Mesendoderm (in vitro differentiated cells): ENCODE measurements around the gene NEK5.
"Not testable (repeated sequence)": the region's sequence is repeated elsewhere in the genome, so short reads cannot be mapped to it uniquely, and the experiment has no call there.

Experiments used
- DNase-seq: peaks from one replicate; pipeline ENCODE4 v3.0.0; 2013
- H2AK5ac ChIP-seq: 2 replicates; pipeline ENCODE4 v1.6.1; 2013; ENCODE audit warnings: low read length, inconsistent platforms
- H2BK120ac ChIP-seq: 2 replicates; pipeline ENCODE4 v1.6.1; 2013; ENCODE audit warnings: low read depth, mild to moderate bottlenecking, low read length, moderate library complexity, mixed read lengths
- H2BK15ac ChIP-seq: replicated peaks from 2 replicates; pipeline ENCODE4 v1.6.1; 2013; ENCODE audit warnings: low read depth, mild to moderate bottlenecking, moderate library complexity
- H2BK5ac ChIP-seq: 2 replicates; pipeline ENCODE4 v1.6.1; 2013; ENCODE audit warnings: low read length, inconsistent platforms
- H3K18ac ChIP-seq: 2 replicates; pipeline ENCODE4 v1.6.1; 2013; ENCODE audit warnings: mild to moderate bottlenecking, low read length, mixed read lengths
- H3K23ac ChIP-seq: one replicate; pipeline ENCODE4 v1.6.1; 2013; ENCODE audit warnings: low read length
- H3K27ac ChIP-seq: 2 replicates; pipeline ENCODE4 v1.5.1; 2013; ENCODE audit warnings: low read depth, mild to moderate bottlenecking, inconsistent platforms, low read length, moderate library complexity
- H3K27me3 ChIP-seq: 2 replicates; pipeline ENCODE4 v1.6.1; 2013; ENCODE audit warnings: low read length, control low read depth, mild to moderate bottlenecking, inconsistent platforms; ENCODE audit not compliant: insufficient read depth, poor library complexity
- H3K36me3 ChIP-seq: 2 replicates; pipeline ENCODE4 v1.6.1; 2013; ENCODE audit warnings: low read length, inconsistent platforms; ENCODE audit not compliant: control insufficient read depth, insufficient read depth
- H3K4ac ChIP-seq: one replicate; pipeline ENCODE4 v1.6.1; 2013; ENCODE audit warnings: low read depth, mild to moderate bottlenecking, low read length, moderate library complexity
- H3K4me1 ChIP-seq: 2 replicates; pipeline ENCODE4 v1.6.1; 2013; ENCODE audit warnings: low read depth, low read length, inconsistent platforms; ENCODE audit not compliant: control insufficient read depth
- H3K4me2 ChIP-seq: 2 replicates; pipeline ENCODE4 v1.6.1; 2013; ENCODE audit warnings: low read length
- H3K4me3 ChIP-seq: 2 replicates; pipeline ENCODE4 v1.5.1; 2013; ENCODE audit warnings: mild to moderate bottlenecking, low read length
- H3K56ac ChIP-seq: one replicate; pipeline ENCODE4 v1.6.1; 2013; ENCODE audit warnings: low read length
- H3K79me1 ChIP-seq: 2 replicates; pipeline ENCODE4 v1.6.1; 2013; ENCODE audit warnings: low read length, inconsistent platforms
- H3K79me2 ChIP-seq: 2 replicates; pipeline ENCODE4 v1.6.1; 2013; ENCODE audit warnings: mild to moderate bottlenecking, low read length; ENCODE audit not compliant: control insufficient read depth, insufficient read depth
- H3K9ac ChIP-seq: 2 replicates; pipeline ENCODE4 v1.6.1; 2013; ENCODE audit warnings: low read length, inconsistent platforms
- H4K5ac ChIP-seq: one replicate; pipeline ENCODE4 v1.6.1; 2013; ENCODE audit warnings: low read length
- H4K8ac ChIP-seq: one replicate; pipeline ENCODE4 v1.6.1; 2013; ENCODE audit warnings: low read depth, mild to moderate bottlenecking, control low read depth, low read length, moderate library complexity
- WGBS: extraction: QIAGEN DNeasy Blood & Tissue Kit; methylation state at CpG from one replicate; pipeline ENCODE4 v1.1.7; 2013; ENCODE audit warnings: low lambda C conversion rate, missing lambda C conversion rate; ENCODE audit not compliant: insufficient coverage; ENCODE audit errors: extremely low coverage; 5-methylcytosine and 5-hydroxymethylcytosine counted together

NEK5 gene

GRCh38 chr13:52170828-52171391, 42.0 kb upstream of the NEK5 start:
- H2BK15ac ChIP-seq, H3K4ac ChIP-seq, H3K4me2 ChIP-seq, H3K18ac ChIP-seq, DNase-seq, H3K79me1 ChIP-seq, H3K27me3 ChIP-seq, H3K9ac ChIP-seq, H4K5ac ChIP-seq, H2AK5ac ChIP-seq, H3K27ac ChIP-seq, H3K36me3 ChIP-seq, H3K79me2 ChIP-seq, H2BK120ac ChIP-seq, H3K4me1 ChIP-seq, H3K23ac ChIP-seq, H3K4me3 ChIP-seq, H2BK5ac ChIP-seq, H3K56ac ChIP-seq, H4K8ac ChIP-seq: not testable (repeated sequence)
- no CpG with 5 or more reads among the region's 1 CpG for WGBS

GRCh38 chr13:52169839-52170238, 41.0 kb upstream of the NEK5 start:
- no peak overlapping the region for H3K4me2 ChIP-seq
- H3K36me3 ChIP-seq = peaks cover 3% of the 10 kb centered on the region

GRCh38 chr13:52165411-52165810, 36.5 kb upstream of the NEK5 start:
- whole genome bisulfite sequencing = no CpG with 5 or more reads among the region's 2 CpGs
- Histone ChIP-seq H3K18ac (no peak overlapping the region), H3K27me3 (no peaks in the 10 kb centered on the region), H3K4ac (no peak overlapping the region), H3K4me2 (no peak overlapping the region), H3K4me3 (no peak overlapping the region), H2BK5ac (no peak overlapping the region), H3K36me3 (peaks cover 3% of the 10 kb centered on the region), H3K4me1 (no peaks in the 10 kb centered on the region), H3K79me2 (no peaks in the 10 kb centered on the region), H2BK120ac (no peak overlapping the region), H2AK5ac (no peak overlapping the region), H3K79me1 (no peaks in the 10 kb centered on the region), H3K9ac (no peak overlapping the region), H4K8ac (no peak overlapping the region), H3K27ac (no peak overlapping the region), H3K56ac (no peak overlapping the region), H4K5ac (no peak overlapping the region), H2BK15ac (no peak overlapping the region), H3K23ac (no peak overlapping the region)
- no peak for DNase-seq

More at GRCh38 chr13:52169839-52170238, 41.0 kb upstream of the NEK5 start:
- Histone ChIP-seq H3K27ac (no peak overlapping the region), H3K18ac (no peak overlapping the region), H4K8ac (no peak overlapping the region), H2AK5ac (no peak overlapping the region), H4K5ac (no peak overlapping the region), H3K9ac (no peak overlapping the region), H3K23ac (no peak overlapping the region), H3K4ac (no peak overlapping the region), H3K4me3 (no peak overlapping the region), H2BK15ac (no peak overlapping the region), H3K79me1 (no peaks in the 10 kb centered on the region), H2BK120ac (no peak overlapping the region), H3K4me1 (no peaks in the 10 kb centered on the region), H2BK5ac (no peak overlapping the region), H3K56ac (no peak overlapping the region), H3K27me3 (no peaks in the 10 kb centered on the region), H3K79me2 (no peaks in the 10 kb centered on the region)
- no CpG with 5 or more reads among the region's 5 CpGs for WGBS
- DNase-seq = no peak

GRCh38 chr13:52164989-52165388, 36.1 kb upstream of the NEK5 start:
- Histone ChIP-seq H2BK120ac (no peak overlapping the region), H3K23ac (no peak overlapping the region), H3K79me1 (no peaks in the 10 kb centered on the region), H3K9ac (no peak overlapping the region), H3K36me3 (peaks cover 3% of the 10 kb centered on the region), H2BK5ac (no peak overlapping the region), H3K4me1 (no peaks in the 10 kb centered on the region), H2BK15ac (no peak overlapping the region), H4K8ac (no peak overlapping the region), H4K5ac (no peak overlapping the region), H3K27ac (no peak overlapping the region), H2AK5ac (no peak overlapping the region), H3K56ac (no peak overlapping the region), H3K4me2 (no peak overlapping the region), H3K18ac (no peak overlapping the region), H3K27me3 (no peaks in the 10 kb centered on the region), H3K79me2 (no peaks in the 10 kb centered on the region), H3K4ac (no peak overlapping the region), H3K4me3 (no peak overlapping the region)
- DNase-seq = no peak

- H3K36me3 ChIP-seq, H3K27ac ChIP-seq, H3K27me3 ChIP-seq, H3K9ac ChIP-seq, H2AK5ac ChIP-seq, H2BK120ac ChIP-seq, H2BK5ac ChIP-seq, H3K4me3 ChIP-seq, DNase-seq, H3K56ac ChIP-seq, H3K79me2 ChIP-seq, H3K18ac ChIP-seq, H3K4me1 ChIP-seq, H2BK15ac ChIP-seq, H4K8ac ChIP-seq, H3K4me2 ChIP-seq, H4K5ac ChIP-seq, H3K23ac ChIP-seq, H3K4ac ChIP-seq, H3K79me1 ChIP-seq: not testable (repeated sequence)
- WGBS = no CpG with 5 or more reads among the region's 3 CpGs
These were observed 35.0 kb upstream of the NEK5 start for GRCh38 chr13:52163878-52164277.
